Vagina (tissue), 2 donors: ENCODE results near the gene DLG3.

Experiments used
- POLR2A ChIP-seq, 2 donors: fragments of 450-650 bp; IDR thresholded peaks; one replicate each; pipeline ENCODE4 v1.6.1; 2017; ENCODE audit warnings: antibody characterized with exemption in 2 of 2, mild to moderate bottlenecking in 2 of 2, moderate library complexity in 2 of 2
- POLR2AphosphoS5 ChIP-seq, 2 donors: sonication (generic); formaldehyde crosslinking; IDR thresholded peaks; one replicate each; pipeline ENCODE4 v1.9.0; 2017; ENCODE audit warnings: antibody characterized with exemption in 2 of 2, mild to moderate bottlenecking in 2 of 2, low read depth in 1 of 2; ENCODE audit not compliant: insufficient read depth in 1 of 2
- TF ChIP-seq, protein P1 (sequence below), 3 experiments: fragments of 450-650 bp in 2 of 3; fragments of 200-600 bp in 1 of 3; sonication (generic) in 1 of 3; IDR thresholded peaks; one replicate each; pipeline ENCODE4 v1.5.1; 2017 to 2019; ENCODE audit warnings: antibody characterized with exemption in 3 of 3, mild to moderate bottlenecking in 2 of 3, moderate library complexity in 2 of 3

DNA sequence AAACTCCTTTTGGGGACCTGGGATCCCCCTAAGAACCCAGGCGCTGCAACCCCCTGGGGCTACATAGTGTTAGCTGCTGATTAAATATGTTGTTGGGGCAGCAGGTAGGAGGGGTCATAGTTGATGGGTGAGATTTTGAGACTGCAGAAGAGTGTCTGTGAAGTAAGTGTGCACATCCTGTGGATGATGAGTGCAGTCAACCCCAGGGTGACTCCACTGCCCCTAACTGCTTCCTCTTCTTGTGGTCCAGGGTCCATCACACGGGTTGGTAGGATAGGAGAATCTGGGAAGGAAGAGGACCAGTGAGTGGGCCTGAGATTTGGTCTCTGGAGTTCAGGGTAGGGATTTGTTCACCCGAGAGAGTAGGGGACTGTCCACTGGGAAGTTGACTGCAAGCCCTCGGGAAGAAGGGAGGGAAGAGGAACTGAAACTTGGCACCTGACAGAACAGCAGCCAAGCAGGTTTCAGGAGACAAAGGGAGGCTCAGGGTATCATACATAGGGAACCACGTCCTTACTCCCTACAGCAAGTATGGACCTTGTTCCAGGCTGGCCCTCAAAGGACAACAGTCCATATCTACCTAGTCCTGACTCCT, 8.5 kb downstream of the DLG3 start:
- TF ChIP-seq, protein P1, sequence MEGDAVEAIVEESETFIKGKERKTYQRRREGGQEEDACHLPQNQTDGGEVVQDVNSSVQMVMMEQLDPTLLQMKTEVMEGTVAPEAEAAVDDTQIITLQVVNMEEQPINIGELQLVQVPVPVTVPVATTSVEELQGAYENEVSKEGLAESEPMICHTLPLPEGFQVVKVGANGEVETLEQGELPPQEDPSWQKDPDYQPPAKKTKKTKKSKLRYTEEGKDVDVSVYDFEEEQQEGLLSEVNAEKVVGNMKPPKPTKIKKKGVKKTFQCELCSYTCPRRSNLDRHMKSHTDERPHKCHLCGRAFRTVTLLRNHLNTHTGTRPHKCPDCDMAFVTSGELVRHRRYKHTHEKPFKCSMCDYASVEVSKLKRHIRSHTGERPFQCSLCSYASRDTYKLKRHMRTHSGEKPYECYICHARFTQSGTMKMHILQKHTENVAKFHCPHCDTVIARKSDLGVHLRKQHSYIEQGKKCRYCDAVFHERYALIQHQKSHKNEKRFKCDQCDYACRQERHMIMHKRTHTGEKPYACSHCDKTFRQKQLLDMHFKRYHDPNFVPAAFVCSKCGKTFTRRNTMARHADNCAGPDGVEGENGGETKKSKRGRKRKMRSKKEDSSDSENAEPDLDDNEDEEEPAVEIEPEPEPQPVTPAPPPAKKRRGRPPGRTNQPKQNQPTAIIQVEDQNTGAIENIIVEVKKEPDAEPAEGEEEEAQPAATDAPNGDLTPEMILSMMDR (IDR thresholded peaks at IDR 0.05): no peak
- no peak for TF ChIP-seq POLR2A (IDR thresholded peaks at IDR 0.05)
- no peak for TF ChIP-seq POLR2AphosphoS5 (IDR thresholded peaks at IDR 0.05; ENCODE audit: insufficient read depth in 1 of 2, low read depth in 1 of 2)
